Liver (tissue), 9 donors: ENCODE measurements around the gene PPP6R2. TPM values are rescaled to one million over a fixed set of nuclear protein-coding genes. Genes with fewer than 3 reads are reported as not detected.

ENCODE experiments used
- DNase-seq: peaks from one replicate; pipeline ENCODE4 v3.0.0-alpha.2; 2017; ENCODE audit warnings: low spot score
- H3K27ac ChIP-seq, 2 donors: one replicate each; pipeline ENCODE4 v1.7.0; 2013; ENCODE audit warnings: inconsistent platforms in 2 of 2, low read length in 2 of 2, control low read depth in 1 of 2, low read depth in 1 of 2, mild to moderate bottlenecking in 1 of 2
- H3K27me3 ChIP-seq, 4 donors: one replicate each; pipeline versions ENCODE4 v1.6.1 to v1.7.0; 2013; ENCODE audit warnings: low read length in 3 of 4, inconsistent platforms in 1 of 4, mild to moderate bottlenecking in 1 of 4, moderate library complexity in 1 of 4; ENCODE audit not compliant: control insufficient read depth in 4 of 4, insufficient read depth in 4 of 4
- H3K36me3 ChIP-seq, 4 donors: one replicate each; pipeline versions ENCODE4 v1.6.1 to v1.7.0; 2013; ENCODE audit warnings: low read length in 3 of 4, mild to moderate bottlenecking in 3 of 4, low read depth in 1 of 4, moderate library complexity in 1 of 4; ENCODE audit not compliant: control insufficient read depth in 4 of 4, insufficient read depth in 3 of 4
- H3K4me1 ChIP-seq, 4 donors: one replicate each; pipeline versions ENCODE4 v1.6.1 to v1.7.0; 2013; ENCODE audit warnings: low read length in 3 of 4, mild to moderate bottlenecking in 3 of 4, moderate library complexity in 1 of 4; ENCODE audit not compliant: control insufficient read depth in 4 of 4, insufficient read depth in 4 of 4
- H3K4me3 ChIP-seq, 3 donors: one replicate each; pipeline versions ENCODE4 v1.6.1 to v1.7.0; 2013; ENCODE audit warnings: low read length in 3 of 3, control low read depth in 1 of 3, low read depth in 1 of 3, mild to moderate bottlenecking in 1 of 3
- H3K9ac ChIP-seq, 2 donors: one replicate each; pipeline ENCODE4 v1.7.0; 2013; ENCODE audit warnings: low read length in 2 of 2, mild to moderate bottlenecking in 2 of 2, moderate library complexity in 2 of 2, control low read depth in 1 of 2, low read depth in 1 of 2
- H3K9me3 ChIP-seq, 4 donors: one replicate each; pipeline versions ENCODE4 v1.6.1 to v1.7.0; 2013; ENCODE audit warnings: low read length in 3 of 4; ENCODE audit not compliant: control insufficient read depth in 4 of 4
- EGR1 ChIP-seq, 2 donors: IDR thresholded peaks; 2 replicates each; pipeline ENCODE4 v1.6.1; 2016 to 2018; ENCODE audit warnings: antibody characterized with exemption in 2 of 2, low read depth in 2 of 2
- FOXA1 ChIP-seq: IDR thresholded peaks from 2 replicates; pipeline ENCODE4 v1.6.1; 2016; ENCODE audit warnings: antibody characterized with exemption
- FOXA2 ChIP-seq: IDR thresholded peaks from 2 replicates; pipeline ENCODE4 v1.6.1; 2016; ENCODE audit warnings: antibody characterized with exemption
- GABPA ChIP-seq, 2 donors: IDR thresholded peaks in 1 of 2; conservative IDR thresholded peaks in 1 of 2; 2 replicates each; pipeline ENCODE4 v1.6.1; 2016; ENCODE audit warnings: antibody characterized with exemption in 2 of 2, mild to moderate bottlenecking in 1 of 2, moderate library complexity in 1 of 2
- HNF4A ChIP-seq, 2 donors: conservative IDR thresholded peaks; 2 replicates each; pipeline ENCODE4 v1.6.1; 2016; ENCODE audit warnings: antibody characterized with exemption in 2 of 2, mild to moderate bottlenecking in 2 of 2
- JUND ChIP-seq, 2 donors: IDR thresholded peaks; 2 replicates each; pipeline ENCODE4 v1.6.1; 2016; ENCODE audit warnings: antibody characterized with exemption in 2 of 2
- NR2F2 ChIP-seq: IDR thresholded peaks from 2 replicates; pipeline ENCODE4 v1.6.1; 2016; ENCODE audit warnings: antibody characterized with exemption
- RAD21 ChIP-seq, 2 donors: IDR thresholded peaks; 2 replicates each; pipeline ENCODE4 v1.6.1; 2016; ENCODE audit warnings: antibody characterized with exemption in 2 of 2, mild to moderate bottlenecking in 2 of 2
- RXRA ChIP-seq, 2 donors: IDR thresholded peaks; 2 replicates each; pipeline ENCODE4 v1.6.1; 2017 to 2018; ENCODE audit warnings: antibody characterized with exemption in 2 of 2, mild to moderate bottlenecking in 1 of 2
- SP1 ChIP-seq: IDR thresholded peaks from 2 replicates; pipeline ENCODE4 v1.6.1; 2018; ENCODE audit warnings: antibody characterized with exemption, mild to moderate bottlenecking
- TAF1 ChIP-seq: conservative IDR thresholded peaks from 2 replicates; pipeline ENCODE4 v1.6.1; 2016; ENCODE audit warnings: antibody characterized with exemption, mild to moderate bottlenecking
- YY1 ChIP-seq: IDR thresholded peaks from 2 replicates; pipeline ENCODE4 v1.6.1; 2016; ENCODE audit warnings: antibody characterized with exemption, mild to moderate bottlenecking
- WGBS: extraction: QIAGEN DNeasy Blood & Tissue Kit; methylation state at CpG from one replicate; pipeline ENCODE4 v1.1.7; 2013; 5-methylcytosine and 5-hydroxymethylcytosine counted together
- polyA plus RNA-seq, 2 donors: library from polyadenylated mRNA; stranded (reverse) in 1 of 2; unstranded in 1 of 2; fragments of 200-250 nt in 1 of 2; fragments of >200 nt in 1 of 2; fragmentation: Nextera tagmentation in 1 of 2; extraction: Ambion mirVana in 1 of 2; gene quantifications; one replicate each; pipeline versions ENCODE4 v1.2.1 to v1.2.3, GENCODE V29; 2013 to 2015
- total RNA-seq, 2 donors: library from RNA; depleted of rRNA; stranded (reverse); fragments of >200 nt; gene quantifications; one replicate each; pipeline ENCODE4 v1.2.3, GENCODE V29; 2014
- TF ChIP-seq, protein P1 (sequence below): IDR thresholded peaks from 2 replicates; pipeline ENCODE4 v1.6.1; 2016; ENCODE audit warnings: antibody characterized with exemption
- TF ChIP-seq, protein P2 (sequence below): fragments of 150-350 bp; IDR thresholded peaks from 2 replicates; pipeline ENCODE4 v1.5.1; 2017; ENCODE audit warnings: improper control_type of control experiment, low read depth, low read length; ENCODE audit not compliant: missing input control
- TF ChIP-seq, protein P3 (sequence below): IDR thresholded peaks from 2 replicates; pipeline ENCODE4 v1.6.1; 2016; ENCODE audit warnings: antibody characterized with exemption
- TF ChIP-seq, protein P4 (sequence below): IDR thresholded peaks from 2 replicates; pipeline ENCODE4 v1.6.1; 2016; ENCODE audit warnings: antibody characterized with exemption
- TF ChIP-seq, protein P5 (sequence below): IDR thresholded peaks from 2 replicates; pipeline ENCODE4 v1.6.1; 2016; ENCODE audit warnings: antibody characterized with exemption, mild to moderate bottlenecking
- donor health status: healthy.
- donor health status: healthy.
- donor health status: healthy.
- donor health status: healthy.
- donor health status: healthy.

The PPP6R2 gene
- total and polyA plus RNA-seq, 4 donors, result 28.8 to 117 (median 47.2) TPM

DNA sequence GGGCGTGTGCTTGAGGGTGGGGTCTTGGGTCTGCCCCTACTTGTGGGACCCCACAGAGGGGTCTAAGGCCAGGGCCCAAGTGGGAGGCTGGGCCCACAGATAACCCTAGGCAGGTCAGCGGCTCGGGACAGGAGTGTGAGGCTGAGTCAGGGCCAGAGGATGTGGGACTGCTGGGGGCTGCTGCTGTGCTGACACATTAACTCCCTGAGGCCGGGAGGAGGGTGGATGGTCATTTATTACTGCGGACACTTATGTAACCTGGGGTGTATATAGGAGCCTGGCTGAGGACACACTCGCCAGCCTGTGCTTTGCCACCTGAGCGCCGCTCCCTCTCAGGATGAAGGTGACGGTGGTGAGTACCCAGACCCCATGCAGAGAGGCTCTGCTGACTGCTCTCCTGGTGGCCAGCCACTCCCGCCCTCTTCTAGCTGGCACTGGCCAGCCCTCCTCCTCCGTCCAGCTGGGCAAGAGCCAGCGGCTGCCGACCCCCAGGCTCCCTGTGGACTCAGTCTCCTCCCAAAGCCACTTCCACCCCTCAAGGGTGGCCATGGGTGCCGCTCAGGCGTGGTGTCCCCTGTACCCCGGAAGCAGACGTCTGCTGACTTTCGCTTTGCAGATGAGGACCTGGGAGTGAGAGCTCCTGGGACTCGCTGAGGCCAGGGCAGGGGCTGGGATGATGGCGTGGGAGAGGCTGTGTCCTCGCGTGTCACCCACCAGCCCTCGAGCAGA, 143.6 kb downstream of the PPP6R2 start, which contains the start of gene MIOX:
MIOX (plus strand) TSS at position 299 of the 729 bp plus-strand sequence; CDS start at position 338, 39 bp downstream.
- no peaks in the 10 kb centered on the region for H3K9me3 ChIP-seq
- no peaks in the 10 kb centered on the region for H3K36me3 ChIP-seq
- H3K9ac ChIP-seq, result no peak within 1 kb of the TSS
- 76% methylated on average over 23 of the region's 23 CpGs for WGBS
- H3K4me1 ChIP-seq, result peaks cover 0 to 21% (median 8%) of the 10 kb centered on the region in 4 donors
- no peak within 1 kb of the TSS for H3K4me3 ChIP-seq
- no peak within 1 kb of the TSS for H3K27ac ChIP-seq
- no peak for DNase-seq
- TF ChIP-seq, protein P1, sequence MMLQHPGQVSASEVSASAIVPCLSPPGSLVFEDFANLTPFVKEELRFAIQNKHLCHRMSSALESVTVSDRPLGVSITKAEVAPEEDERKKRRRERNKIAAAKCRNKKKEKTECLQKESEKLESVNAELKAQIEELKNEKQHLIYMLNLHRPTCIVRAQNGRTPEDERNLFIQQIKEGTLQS, result no peak
- TF ChIP-seq TAF1 (no peak), FOXA1 (no peak), RAD21 (IDR thresholded peaks at IDR 0.05) (no peak), JUND (IDR thresholded peaks at IDR 0.05) (no peak), SP1 (no peak), GABPA (IDR thresholded peaks at IDR 0.05 in 1 of 2, conservative IDR thresholded peaks at IDR 0.05 in 1 of 2) (no peak), FOXA2 (no peak), EGR1 (IDR thresholded peaks at IDR 0.05; ENCODE audit: low read depth in 2 of 2) (no peak), YY1 (no peak), NR2F2 (no peak), HNF4A (conservative IDR thresholded peaks at IDR 0.05) (no peak), RXRA (IDR thresholded peaks at IDR 0.05) (no peak)
- TF ChIP-seq, protein P2, sequence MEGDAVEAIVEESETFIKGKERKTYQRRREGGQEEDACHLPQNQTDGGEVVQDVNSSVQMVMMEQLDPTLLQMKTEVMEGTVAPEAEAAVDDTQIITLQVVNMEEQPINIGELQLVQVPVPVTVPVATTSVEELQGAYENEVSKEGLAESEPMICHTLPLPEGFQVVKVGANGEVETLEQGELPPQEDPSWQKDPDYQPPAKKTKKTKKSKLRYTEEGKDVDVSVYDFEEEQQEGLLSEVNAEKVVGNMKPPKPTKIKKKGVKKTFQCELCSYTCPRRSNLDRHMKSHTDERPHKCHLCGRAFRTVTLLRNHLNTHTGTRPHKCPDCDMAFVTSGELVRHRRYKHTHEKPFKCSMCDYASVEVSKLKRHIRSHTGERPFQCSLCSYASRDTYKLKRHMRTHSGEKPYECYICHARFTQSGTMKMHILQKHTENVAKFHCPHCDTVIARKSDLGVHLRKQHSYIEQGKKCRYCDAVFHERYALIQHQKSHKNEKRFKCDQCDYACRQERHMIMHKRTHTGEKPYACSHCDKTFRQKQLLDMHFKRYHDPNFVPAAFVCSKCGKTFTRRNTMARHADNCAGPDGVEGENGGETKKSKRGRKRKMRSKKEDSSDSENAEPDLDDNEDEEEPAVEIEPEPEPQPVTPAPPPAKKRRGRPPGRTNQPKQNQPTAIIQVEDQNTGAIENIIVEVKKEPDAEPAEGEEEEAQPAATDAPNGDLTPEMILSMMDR, result no peak
- TF ChIP-seq, protein P3, sequence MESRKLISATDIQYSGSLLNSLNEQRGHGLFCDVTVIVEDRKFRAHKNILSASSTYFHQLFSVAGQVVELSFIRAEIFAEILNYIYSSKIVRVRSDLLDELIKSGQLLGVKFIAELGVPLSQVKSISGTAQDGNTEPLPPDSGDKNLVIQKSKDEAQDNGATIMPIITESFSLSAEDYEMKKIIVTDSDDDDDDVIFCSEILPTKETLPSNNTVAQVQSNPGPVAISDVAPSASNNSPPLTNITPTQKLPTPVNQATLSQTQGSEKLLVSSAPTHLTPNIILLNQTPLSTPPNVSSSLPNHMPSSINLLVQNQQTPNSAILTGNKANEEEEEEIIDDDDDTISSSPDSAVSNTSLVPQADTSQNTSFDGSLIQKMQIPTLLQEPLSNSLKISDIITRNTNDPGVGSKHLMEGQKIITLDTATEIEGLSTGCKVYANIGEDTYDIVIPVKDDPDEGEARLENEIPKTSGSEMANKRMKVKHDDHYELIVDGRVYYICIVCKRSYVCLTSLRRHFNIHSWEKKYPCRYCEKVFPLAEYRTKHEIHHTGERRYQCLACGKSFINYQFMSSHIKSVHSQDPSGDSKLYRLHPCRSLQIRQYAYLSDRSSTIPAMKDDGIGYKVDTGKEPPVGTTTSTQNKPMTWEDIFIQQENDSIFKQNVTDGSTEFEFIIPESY, result no peak
- TF ChIP-seq, protein P4, sequence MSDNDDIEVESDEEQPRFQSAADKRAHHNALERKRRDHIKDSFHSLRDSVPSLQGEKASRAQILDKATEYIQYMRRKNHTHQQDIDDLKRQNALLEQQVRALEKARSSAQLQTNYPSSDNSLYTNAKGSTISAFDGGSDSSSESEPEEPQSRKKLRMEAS, result no peak
- TF ChIP-seq, protein P5, sequence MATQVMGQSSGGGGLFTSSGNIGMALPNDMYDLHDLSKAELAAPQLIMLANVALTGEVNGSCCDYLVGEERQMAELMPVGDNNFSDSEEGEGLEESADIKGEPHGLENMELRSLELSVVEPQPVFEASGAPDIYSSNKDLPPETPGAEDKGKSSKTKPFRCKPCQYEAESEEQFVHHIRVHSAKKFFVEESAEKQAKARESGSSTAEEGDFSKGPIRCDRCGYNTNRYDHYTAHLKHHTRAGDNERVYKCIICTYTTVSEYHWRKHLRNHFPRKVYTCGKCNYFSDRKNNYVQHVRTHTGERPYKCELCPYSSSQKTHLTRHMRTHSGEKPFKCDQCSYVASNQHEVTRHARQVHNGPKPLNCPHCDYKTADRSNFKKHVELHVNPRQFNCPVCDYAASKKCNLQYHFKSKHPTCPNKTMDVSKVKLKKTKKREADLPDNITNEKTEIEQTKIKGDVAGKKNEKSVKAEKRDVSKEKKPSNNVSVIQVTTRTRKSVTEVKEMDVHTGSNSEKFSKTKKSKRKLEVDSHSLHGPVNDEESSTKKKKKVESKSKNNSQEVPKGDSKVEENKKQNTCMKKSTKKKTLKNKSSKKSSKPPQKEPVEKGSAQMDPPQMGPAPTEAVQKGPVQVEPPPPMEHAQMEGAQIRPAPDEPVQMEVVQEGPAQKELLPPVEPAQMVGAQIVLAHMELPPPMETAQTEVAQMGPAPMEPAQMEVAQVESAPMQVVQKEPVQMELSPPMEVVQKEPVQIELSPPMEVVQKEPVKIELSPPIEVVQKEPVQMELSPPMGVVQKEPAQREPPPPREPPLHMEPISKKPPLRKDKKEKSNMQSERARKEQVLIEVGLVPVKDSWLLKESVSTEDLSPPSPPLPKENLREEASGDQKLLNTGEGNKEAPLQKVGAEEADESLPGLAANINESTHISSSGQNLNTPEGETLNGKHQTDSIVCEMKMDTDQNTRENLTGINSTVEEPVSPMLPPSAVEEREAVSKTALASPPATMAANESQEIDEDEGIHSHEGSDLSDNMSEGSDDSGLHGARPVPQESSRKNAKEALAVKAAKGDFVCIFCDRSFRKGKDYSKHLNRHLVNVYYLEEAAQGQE, result no peak
- H3K27me3 ChIP-seq, result no peaks in the 10 kb centered on the region
